ENCODE results near the gene SERPINA6.

SERPINA6 gene

DNA sequence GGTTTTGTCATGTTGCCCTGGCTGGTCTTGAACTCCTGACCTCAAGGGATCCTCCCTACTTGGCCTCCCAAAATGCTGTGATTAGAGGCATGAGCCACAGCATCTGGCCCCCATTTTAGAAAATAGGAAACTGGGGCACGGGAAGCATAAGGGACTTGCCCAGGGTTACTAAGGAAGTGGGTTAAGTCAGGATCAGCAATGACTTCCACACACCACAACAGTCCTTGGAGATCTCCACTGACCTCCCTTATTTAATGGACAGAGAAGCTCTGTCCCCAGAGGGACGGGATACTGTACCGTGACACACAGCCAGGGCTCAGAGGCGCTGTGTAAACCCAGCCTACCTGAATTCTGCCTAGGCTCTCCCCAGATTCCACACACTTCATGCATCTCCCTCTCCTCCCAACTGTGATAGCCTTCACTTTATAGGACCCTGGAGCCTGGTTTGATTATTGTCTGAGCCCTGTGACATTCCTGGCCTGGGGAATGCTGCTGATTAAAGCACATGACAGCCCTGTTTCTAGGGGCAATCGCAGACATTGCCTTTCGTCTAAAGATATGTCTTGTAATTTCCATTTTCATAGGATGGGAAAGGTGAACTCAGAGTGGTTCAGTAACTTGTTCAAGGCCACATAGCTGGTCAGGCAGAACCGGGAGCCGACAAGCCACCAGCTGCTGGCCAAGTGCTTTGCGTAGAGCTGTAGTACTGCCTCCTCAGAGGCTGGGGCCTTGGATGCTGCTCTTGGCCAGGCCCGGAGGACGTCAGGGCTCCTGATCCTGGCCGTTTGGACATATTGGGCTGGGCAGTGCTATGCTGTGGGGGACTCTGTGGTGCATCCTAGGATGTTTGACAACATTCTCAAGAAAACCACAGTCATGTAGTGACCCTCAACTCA is 44.5 kb upstream of the SERPINA6 start:
- DNase-seq (ENCODE audit: low read depth), result no peak
- TF ChIP-seq, protein P1, sequence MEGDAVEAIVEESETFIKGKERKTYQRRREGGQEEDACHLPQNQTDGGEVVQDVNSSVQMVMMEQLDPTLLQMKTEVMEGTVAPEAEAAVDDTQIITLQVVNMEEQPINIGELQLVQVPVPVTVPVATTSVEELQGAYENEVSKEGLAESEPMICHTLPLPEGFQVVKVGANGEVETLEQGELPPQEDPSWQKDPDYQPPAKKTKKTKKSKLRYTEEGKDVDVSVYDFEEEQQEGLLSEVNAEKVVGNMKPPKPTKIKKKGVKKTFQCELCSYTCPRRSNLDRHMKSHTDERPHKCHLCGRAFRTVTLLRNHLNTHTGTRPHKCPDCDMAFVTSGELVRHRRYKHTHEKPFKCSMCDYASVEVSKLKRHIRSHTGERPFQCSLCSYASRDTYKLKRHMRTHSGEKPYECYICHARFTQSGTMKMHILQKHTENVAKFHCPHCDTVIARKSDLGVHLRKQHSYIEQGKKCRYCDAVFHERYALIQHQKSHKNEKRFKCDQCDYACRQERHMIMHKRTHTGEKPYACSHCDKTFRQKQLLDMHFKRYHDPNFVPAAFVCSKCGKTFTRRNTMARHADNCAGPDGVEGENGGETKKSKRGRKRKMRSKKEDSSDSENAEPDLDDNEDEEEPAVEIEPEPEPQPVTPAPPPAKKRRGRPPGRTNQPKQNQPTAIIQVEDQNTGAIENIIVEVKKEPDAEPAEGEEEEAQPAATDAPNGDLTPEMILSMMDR (IDR thresholded peaks at IDR 0.05; ENCODE audit: insufficient read depth, low read depth, low read length, missing control alignments), result no peak
- no peak overlapping the region for H3K4me3 ChIP-seq (ENCODE audit: low read length)

DNA sequence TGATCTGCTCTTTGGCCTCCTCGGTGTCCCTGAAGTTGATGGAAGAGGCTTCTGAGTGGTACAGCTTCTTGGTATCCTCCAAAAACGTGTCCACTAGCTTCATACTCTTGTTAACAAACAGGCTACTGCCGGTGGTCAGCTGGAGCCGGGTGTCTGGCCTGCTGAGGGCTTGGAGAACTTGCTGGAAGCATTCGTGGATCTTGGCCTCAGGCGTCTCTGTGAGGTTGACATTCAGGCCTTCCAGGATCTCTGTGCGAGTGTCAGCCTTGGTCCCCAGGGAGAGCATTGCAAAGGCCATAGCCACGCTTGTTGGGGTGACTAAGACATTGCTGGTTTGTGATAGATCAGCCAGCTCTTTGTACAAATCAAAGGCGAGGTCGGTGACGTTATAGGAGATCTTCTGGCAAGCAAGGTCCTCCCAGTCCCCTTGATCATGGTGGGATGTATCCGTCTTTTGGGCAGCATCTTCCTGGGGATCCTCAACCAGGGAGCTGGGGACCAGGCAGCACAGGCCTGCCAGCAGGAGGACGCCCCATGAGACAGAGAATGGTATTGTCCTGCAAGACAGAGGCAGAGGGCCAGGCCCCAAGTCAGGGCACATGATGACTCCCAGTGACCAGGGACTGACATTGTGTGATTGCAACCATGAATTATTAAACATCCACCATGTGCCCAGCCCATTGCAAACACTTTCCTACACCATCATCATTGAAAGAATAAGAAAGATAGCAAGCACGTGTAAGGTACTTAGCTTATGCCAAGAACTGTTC is 43.2 kb upstream of the SERPINA6 start, which contains the start of gene SERPINA2:
Gene SERPINA2, minus strand, starts transcription at position 553 of the 770 bp plus-strand sequence.
- TF ChIP-seq, protein P1 (IDR thresholded peaks at IDR 0.05; ENCODE audit: insufficient read depth, low read depth, low read length, missing control alignments), result no peak
- DNase-seq (ENCODE audit: low read depth), result no peak
- no peak within 1 kb of the TSS for H3K4me3 ChIP-seq (ENCODE audit: low read length)

DNA sequence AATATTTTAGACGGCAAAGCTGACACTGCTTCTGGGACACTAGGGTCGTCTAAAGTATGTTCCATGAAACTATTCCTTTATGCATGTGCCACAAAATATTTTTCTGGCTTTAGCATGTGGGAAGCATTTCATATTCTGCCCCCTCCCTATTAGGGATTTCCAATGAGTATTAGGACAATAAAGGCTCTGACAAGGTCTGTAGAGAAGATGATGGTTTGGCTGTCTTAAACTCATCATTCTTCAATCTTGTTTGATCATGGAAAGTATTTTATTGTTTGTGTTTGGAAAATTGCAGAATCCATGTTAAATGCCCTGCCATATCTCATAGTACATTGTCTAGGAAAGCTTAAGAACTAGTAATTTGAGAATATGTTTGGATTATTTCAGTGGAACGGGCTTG is 42.5 kb upstream of the SERPINA6 start:
- DNase-seq (ENCODE audit: low read depth), result no peak
- TF ChIP-seq, protein P1 (IDR thresholded peaks at IDR 0.05; ENCODE audit: insufficient read depth, low read depth, low read length, missing control alignments), result no peak

DNA sequence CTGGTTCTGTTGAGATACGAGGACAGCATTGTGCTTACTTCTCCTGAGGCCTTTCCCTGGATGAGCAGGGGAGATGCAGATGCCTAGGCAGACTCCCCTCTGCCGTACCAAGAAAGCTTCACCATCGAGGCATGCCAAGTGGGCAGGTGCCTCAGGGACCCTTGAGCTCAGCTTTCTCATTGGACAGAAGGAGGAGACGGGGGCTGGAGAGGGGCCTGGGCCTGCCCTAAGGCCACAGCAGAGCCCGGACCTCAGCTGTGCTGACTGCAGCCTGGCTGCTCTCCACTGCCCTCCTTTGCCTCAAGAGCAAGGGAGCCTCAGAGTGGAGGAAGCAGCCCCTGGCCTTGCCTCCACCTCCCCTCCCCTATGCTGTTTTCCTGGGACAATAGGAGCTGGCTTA is 41.8 kb upstream of the SERPINA6 start:
- H3K4me3 ChIP-seq (ENCODE audit: low read length), result no peak overlapping the region
- TF ChIP-seq, protein P1 (IDR thresholded peaks at IDR 0.05; ENCODE audit: insufficient read depth, low read depth, low read length, missing control alignments), result no peak
- no peak for DNase-seq (ENCODE audit: low read depth)

More for the DNA sequence above, 42.5 kb upstream of the SERPINA6 start:
- no peak overlapping the region for H3K4me3 ChIP-seq (ENCODE audit: low read length)

DNA sequence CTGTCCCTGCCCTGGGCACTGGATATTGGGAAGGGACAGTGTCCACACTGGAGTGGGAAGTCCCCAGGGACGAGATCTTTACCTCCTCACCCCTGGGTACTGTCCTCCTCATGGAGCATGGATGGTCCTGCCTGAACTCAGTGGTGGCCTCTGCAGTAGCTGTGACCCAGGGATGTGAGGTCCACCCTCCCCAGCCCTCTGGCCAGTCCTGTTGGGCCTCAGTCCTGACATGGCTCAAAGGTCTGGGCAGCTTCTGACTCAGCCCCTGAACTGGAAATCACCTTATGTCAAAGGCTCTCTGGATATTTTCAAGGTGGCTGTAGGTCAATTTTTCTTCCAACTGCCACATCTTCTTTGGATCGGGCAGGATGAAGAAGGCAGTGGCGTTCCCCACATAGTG is 40.9 kb upstream of the SERPINA6 start:
- DNase-seq (ENCODE audit: low read depth), result no peak
- H3K4me3 ChIP-seq (ENCODE audit: low read length), result no peak overlapping the region
- TF ChIP-seq, protein P1 (IDR thresholded peaks at IDR 0.05; ENCODE audit: insufficient read depth, low read depth, low read length, missing control alignments), result no peak

DNA sequence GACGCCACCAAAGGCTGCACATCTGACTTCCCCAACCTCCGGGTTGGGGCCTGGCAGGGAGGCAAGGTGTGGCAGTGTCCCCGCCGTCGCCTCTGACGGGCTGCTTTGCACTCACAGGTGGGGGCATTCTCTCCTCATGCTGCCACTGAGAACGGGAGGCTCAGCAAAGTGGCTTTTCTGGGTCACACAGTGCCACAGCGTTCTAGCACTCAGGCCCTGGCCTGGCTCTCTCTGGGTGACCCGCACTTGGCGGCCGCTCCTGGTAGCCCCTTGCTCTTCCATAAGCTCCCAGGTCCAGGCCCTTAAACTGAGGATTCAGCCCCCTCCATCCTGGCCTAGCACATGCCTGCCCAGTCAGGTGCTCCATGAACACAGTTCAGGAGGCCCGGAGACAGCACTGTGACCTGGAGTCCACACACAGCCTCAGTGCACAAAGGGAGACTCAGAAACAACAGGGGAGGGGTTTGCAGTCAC is 40.1 kb upstream of the SERPINA6 start:
- no peak overlapping the region for H3K4me3 ChIP-seq (ENCODE audit: low read length)
- TF ChIP-seq, protein P1 (IDR thresholded peaks at IDR 0.05; ENCODE audit: insufficient read depth, low read depth, low read length, missing control alignments), result no peak
- DNase-seq (ENCODE audit: low read depth), result no peak
